Nephron (organoid): ENCODE measurements around the gene MICAL2.

Experiments used
- H3K27ac Mint-ChIP-seq, 3 experiments: 2 replicates each; pipeline ENCODE4 v1.8.0; 2020; ENCODE audit warnings: mixed read lengths in 3 of 3, mild to moderate bottlenecking in 2 of 3, moderate library complexity in 1 of 3
- H3K27me3 Mint-ChIP-seq: 2 replicates; pipeline ENCODE4 v1.8.0; 2021; ENCODE audit warnings: low read depth, mild to moderate bottlenecking, moderate library complexity, mixed read lengths
- H3K36me3 Mint-ChIP-seq: 2 replicates; pipeline ENCODE4 v1.8.0; 2020; ENCODE audit warnings: low read depth, mixed read lengths
- H3K4me1 Mint-ChIP-seq: 2 replicates; pipeline ENCODE4 v1.8.0; 2020; ENCODE audit warnings: mixed read lengths
- H3K4me3 Mint-ChIP-seq, 3 experiments: 2 replicates each; pipeline ENCODE4 v1.8.0; 2020; ENCODE audit warnings: mild to moderate bottlenecking in 3 of 3, mixed read lengths in 3 of 3, moderate library complexity in 2 of 3
- H3K9me3 Mint-ChIP-seq: 2 replicates; pipeline ENCODE4 v1.8.0; 2020; ENCODE audit warnings: mixed read lengths
- TF ChIP-seq, protein P1 (sequence below), 3 experiments: fragments of 200-600 bp; sonication (generic); IDR thresholded peaks; one replicate each; pipeline ENCODE4 v1.5.0; 2021; ENCODE audit warnings: antibody characterized with exemption in 3 of 3; ENCODE audit not compliant: unreplicated experiment in 3 of 3

Gene MICAL2

GRCh38 chr11:12088531-12088930 is 21.9 kb upstream of the MICAL2 start:
- TF ChIP-seq, protein P1, sequence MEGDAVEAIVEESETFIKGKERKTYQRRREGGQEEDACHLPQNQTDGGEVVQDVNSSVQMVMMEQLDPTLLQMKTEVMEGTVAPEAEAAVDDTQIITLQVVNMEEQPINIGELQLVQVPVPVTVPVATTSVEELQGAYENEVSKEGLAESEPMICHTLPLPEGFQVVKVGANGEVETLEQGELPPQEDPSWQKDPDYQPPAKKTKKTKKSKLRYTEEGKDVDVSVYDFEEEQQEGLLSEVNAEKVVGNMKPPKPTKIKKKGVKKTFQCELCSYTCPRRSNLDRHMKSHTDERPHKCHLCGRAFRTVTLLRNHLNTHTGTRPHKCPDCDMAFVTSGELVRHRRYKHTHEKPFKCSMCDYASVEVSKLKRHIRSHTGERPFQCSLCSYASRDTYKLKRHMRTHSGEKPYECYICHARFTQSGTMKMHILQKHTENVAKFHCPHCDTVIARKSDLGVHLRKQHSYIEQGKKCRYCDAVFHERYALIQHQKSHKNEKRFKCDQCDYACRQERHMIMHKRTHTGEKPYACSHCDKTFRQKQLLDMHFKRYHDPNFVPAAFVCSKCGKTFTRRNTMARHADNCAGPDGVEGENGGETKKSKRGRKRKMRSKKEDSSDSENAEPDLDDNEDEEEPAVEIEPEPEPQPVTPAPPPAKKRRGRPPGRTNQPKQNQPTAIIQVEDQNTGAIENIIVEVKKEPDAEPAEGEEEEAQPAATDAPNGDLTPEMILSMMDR (IDR thresholded peaks at IDR 0.05; ENCODE audit: unreplicated experiment in 3 of 3): no peak
- peaks cover 23% of the 10 kb centered on the region for H3K4me1 Mint-ChIP-seq
- peaks cover 15% of the 10 kb centered on the region for H3K27me3 Mint-ChIP-seq
- H3K36me3 Mint-ChIP-seq: no peaks in the 10 kb centered on the region
- H3K9me3 Mint-ChIP-seq: peaks cover 4% of the 10 kb centered on the region
- H3K4me3 Mint-ChIP-seq: no peak overlapping the region
- H3K27ac Mint-ChIP-seq: no peak overlapping the region

- Mint-ChIP-seq H3K27me3 (peaks cover 11% of the 10 kb centered on the region), H3K9me3 (no peaks in the 10 kb centered on the region), H3K27ac (no peak overlapping the region), H3K36me3 (no peaks in the 10 kb centered on the region), H3K4me1 (peaks cover 23% of the 10 kb centered on the region), H3K4me3 (no peak overlapping the region)
- TF ChIP-seq, protein P1 (IDR thresholded peaks at IDR 0.05; ENCODE audit: unreplicated experiment in 3 of 3): no peak
Measured at GRCh38 chr11:12089041-12089440, 21.3 kb upstream of the MICAL2 start.

DNA sequence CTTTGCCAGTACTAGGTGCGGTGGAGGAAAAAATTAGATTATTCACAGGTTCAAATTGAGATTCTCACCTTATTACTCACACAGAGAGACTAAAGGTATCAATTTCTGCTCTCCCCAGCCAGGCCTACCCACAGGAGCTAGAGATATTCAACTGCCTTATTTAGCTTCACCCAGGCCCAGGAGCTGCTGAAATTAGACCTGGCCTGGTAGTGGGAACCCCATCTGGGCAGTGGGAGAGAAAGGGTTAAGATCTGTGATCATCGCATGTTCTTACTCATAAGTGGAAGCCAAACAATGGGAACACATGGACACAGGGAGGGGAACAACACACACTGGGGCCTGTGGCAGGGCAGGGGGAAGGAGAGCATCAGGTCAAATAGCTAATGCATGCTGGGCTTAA is 20.9 kb upstream of the MICAL2 start:
- peaks cover 23% of the 10 kb centered on the region for H3K4me1 Mint-ChIP-seq
- no peaks in the 10 kb centered on the region for H3K36me3 Mint-ChIP-seq
- no peak overlapping the region for H3K4me3 Mint-ChIP-seq

GRCh38 chr11:12090061-12090591 is 20.3 kb upstream of the MICAL2 start:
- no peak overlapping the region for H3K27ac Mint-ChIP-seq
- peaks cover 11% of the 10 kb centered on the region for H3K27me3 Mint-ChIP-seq
- no peak overlapping the region for H3K4me3 Mint-ChIP-seq
- no peaks in the 10 kb centered on the region for H3K9me3 Mint-ChIP-seq
- H3K4me1 Mint-ChIP-seq: peaks cover 23% of the 10 kb centered on the region
- TF ChIP-seq, protein P1 (IDR thresholded peaks at IDR 0.05; ENCODE audit: unreplicated experiment in 3 of 3): no peak
- H3K36me3 Mint-ChIP-seq: no peaks in the 10 kb centered on the region

More for the DNA sequence above, 20.9 kb upstream of the MICAL2 start:
- H3K27me3 Mint-ChIP-seq: peaks cover 11% of the 10 kb centered on the region
- H3K27ac Mint-ChIP-seq: no peak overlapping the region
- TF ChIP-seq, protein P1 (IDR thresholded peaks at IDR 0.05; ENCODE audit: unreplicated experiment in 3 of 3): no peak
- H3K9me3 Mint-ChIP-seq: no peaks in the 10 kb centered on the region

GRCh38 chr11:12090761-12091258 is 19.6 kb upstream of the MICAL2 start:
- peaks cover 5% of the 10 kb centered on the region for H3K27me3 Mint-ChIP-seq
- TF ChIP-seq, protein P1 (IDR thresholded peaks at IDR 0.05; ENCODE audit: unreplicated experiment in 3 of 3): no peak
- no peak overlapping the region for H3K4me3 Mint-ChIP-seq
- H3K36me3 Mint-ChIP-seq: no peaks in the 10 kb centered on the region
- no peak overlapping the region for H3K27ac Mint-ChIP-seq
- peaks cover 23% of the 10 kb centered on the region for H3K4me1 Mint-ChIP-seq
- no peaks in the 10 kb centered on the region for H3K9me3 Mint-ChIP-seq

GRCh38 chr11:12091956-12092558 is 18.3 kb upstream of the MICAL2 start:
- Mint-ChIP-seq H3K9me3 (no peaks in the 10 kb centered on the region), H3K4me1 (peaks cover 13% of the 10 kb centered on the region), H3K27ac (no peak overlapping the region), H3K27me3 (peaks cover 5% of the 10 kb centered on the region), H3K4me3 (no peak overlapping the region), H3K36me3 (no peaks in the 10 kb centered on the region)
- TF ChIP-seq, protein P1 (IDR thresholded peaks at IDR 0.05; ENCODE audit: unreplicated experiment in 3 of 3): no peak
